ENCODE measurements around the gene PPP2R2C.

The PPP2R2C gene

GRCh38 chr4:6472387-6473263 lies at the start of gene PPP2R2C:
Gene PPP2R2C (minus strand): TSS chr4:6472614. CDS start chr4:6472229, 385 bp downstream.
- DNase-seq = no peak

DNA sequence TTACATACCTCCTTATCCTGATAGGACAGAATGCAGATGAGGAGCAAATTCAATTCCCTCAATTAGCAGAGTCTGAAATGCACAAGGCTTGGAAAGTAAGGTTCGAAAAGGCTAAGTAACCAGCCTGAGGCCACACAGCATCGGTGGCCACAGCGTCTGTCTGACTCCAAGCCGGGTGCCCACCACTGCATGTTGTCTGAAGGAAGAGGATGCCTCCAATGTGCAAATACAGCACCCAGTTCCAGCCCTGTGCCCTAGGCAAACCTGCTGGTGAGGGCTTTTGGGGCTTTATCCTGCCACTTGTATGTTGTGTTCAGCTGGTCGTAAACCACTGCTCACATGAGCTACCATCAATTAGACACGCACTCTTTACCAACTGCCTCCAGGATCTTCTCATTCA lies 48.6 kb upstream of the PPP2R2C start:
- no peak for DNase-seq

DNA sequence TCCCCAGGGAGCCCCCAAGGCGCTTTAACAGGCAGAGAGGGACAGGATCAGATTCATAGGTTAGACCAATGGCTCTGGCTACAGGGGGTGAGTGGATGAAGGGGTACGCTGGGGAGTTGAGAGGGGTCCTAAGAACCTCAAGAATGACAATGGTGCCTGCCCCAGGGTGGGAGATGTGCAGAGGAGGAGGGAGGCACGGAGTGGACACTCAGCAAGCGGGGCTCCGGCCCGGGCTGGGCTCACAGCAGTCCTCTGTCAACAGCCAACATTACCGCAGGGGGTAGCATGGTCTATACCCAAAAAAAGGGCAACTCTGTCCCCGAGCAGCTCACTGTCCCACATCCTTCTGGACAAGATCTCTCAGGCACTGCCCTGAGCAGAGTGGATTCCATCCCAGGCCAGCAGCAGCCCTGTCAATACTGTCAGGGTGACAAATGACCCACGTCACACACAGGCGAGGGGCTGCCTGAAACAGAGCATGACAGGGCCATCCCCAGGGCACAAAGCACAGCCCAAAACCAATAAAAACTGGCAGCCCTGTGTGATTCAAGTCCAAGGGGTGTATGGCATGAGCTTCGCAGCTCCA lies 47.7 kb upstream of the PPP2R2C start:
- DNase-seq = no peak

DNA sequence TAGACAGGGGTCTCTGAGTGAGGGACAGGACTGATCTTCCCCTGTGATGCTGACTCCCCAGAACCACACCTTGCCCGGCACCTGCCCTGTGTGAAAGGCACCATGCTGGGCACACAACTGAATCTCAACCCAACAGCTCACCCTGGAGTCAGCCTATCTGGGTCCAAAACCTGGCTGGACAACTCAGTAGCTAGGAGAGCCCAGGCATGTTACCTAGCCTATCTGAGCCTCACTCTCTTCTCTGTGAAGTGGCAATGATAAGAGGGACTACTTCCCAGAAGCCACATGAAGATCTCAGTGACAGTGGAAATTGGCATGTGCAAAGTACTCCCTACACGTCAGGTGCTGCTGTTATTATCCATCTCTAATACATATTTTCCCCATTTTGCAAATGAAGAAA lies 44.8 kb upstream of the PPP2R2C start:
- DNase-seq = no peak

DNA sequence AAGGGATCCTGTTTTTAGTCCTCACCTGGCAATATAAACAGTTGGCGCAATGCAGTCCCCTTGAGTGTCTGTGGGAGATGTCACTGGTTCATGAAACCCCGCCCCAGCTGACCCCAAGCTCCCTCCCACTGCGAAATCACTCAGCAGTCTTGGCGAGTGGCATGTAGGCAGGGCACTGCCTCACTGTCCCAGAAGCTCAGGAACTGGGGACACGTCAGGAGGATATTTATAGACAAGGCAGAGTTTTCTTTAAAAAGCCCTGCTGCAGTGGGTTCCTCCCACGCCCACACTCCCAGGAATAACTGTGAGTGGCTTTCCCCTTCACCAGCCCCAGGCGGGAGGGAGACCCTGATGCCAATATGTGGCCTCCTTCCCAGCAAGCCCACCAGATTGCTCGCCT lies 44.3 kb upstream of the PPP2R2C start:
- no peak for DNase-seq

- no peak for DNase-seq
These were observed 43.9 kb upstream of the PPP2R2C start for GRCh38 chr4:6516281-6516680.

- DNase-seq = no peak
These were observed 41.3 kb upstream of the PPP2R2C start for GRCh38 chr4:6513678-6514077.

- no peak for DNase-seq
These were observed 37.2 kb upstream of the PPP2R2C start for GRCh38 chr4:6509587-6509986.

- DNase-seq = no peak
These were observed 34.9 kb upstream of the PPP2R2C start for GRCh38 chr4:6507345-6507744.

DNA sequence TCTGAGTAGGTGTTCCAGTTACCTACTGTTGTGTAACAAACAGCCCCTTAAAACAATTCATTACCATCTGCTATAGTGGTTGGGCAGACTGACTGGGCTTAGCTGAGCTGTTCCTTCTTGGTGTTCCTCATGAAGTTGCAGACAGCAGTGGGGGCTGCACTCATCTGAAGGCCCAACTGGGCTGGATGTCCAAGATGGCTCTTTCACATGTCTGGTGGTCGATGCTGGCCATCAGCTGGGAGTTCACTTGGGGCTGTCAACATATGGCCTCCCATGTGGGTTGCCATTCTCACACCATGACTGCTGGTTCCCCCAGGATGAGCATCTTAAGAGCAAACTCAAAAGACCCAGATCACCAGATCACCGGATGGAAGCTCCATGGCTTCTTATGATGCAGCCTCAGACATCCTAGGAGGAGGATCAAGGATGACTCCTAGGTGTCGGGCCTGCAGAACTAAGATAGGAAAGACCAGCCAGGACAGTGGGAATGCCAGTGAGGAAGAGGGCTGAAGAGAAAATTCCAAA lies 34.3 kb upstream of the PPP2R2C start:
- no peak for DNase-seq

DNA sequence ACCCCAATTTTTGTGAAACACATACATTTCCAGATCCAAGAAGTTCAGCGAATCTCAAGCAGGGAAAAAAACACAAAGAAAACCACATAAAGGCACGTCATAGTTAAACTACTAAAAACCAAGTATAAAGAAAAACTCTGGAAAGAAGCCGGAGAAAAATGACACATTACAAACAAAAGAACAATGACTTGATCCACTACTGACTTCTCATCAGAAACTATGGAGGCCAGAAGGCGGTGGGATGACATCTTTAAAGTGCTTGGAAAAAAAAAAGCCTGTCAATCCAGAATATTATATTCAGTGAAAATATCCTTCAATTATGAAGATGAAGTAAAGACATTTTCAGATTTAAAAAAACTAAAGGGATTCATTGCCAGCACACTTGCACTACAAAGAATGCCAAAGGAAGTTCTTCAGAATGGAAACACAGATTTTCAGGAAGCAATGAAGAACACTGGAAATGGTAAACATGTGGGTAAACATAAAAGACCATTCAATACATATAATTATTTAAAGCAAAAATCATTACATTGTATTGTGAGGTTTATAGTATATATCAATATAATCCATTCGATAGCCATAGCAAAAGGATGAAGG lies 32.6 kb upstream of the PPP2R2C start:
- DNase-seq = no peak

GRCh38 chr4:6502747-6503465 lies 30.5 kb upstream of the PPP2R2C start:
- DNase-seq = no peak

- DNase-seq = no peak
These were observed 29.7 kb upstream of the PPP2R2C start for GRCh38 chr4:6502147-6502546.

DNA sequence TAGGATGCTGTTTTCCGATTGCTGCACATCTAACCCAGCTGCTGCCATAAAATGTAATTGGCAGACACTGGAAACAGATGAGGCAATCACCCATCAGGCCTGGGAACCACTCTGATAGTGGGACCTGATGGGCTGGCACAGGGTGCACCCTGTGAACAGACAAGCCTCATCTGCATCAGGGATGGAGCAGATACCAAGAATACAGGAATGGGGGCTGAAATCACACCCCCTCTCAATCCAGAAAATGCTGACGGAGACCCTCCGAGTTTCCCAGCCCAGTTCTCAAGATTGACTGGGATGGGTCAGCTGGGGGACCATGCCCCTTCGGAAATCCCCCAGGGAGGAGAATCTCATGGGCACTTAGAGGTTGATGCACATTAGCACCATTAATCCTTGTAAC lies 28.8 kb upstream of the PPP2R2C start:
- no peak for DNase-seq

DNA sequence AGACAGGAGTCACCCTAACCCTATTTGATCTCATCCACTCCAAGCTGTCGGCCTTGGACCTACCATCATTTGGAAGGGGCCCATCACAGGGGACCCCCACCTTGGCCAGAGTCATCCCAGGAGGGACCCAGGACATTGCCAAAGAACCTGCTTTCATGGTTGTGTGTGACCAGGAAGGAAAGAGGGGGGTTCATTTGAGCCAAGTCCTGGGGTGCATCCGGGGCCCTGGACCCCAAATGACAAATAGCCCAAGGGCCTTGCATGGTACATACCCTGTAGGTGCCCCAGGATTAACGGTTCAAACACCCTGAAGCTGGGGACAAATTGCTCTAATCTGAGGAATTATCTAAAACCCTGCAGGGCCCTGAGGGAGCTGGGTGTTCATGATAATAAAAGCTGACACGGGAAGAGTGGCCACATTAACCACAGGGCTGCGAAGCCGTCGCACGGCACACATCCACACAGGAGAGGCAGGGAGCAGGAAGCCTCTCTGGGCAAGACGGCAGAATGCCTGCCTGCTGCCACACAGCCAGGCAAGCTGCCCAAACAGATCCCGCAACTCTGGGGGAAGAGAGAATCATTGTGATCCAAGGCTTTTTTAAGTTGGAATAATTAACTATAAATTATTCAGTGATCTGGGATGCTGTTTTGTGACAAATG lies 28.2 kb upstream of the PPP2R2C start:
- no peak for DNase-seq

DNA sequence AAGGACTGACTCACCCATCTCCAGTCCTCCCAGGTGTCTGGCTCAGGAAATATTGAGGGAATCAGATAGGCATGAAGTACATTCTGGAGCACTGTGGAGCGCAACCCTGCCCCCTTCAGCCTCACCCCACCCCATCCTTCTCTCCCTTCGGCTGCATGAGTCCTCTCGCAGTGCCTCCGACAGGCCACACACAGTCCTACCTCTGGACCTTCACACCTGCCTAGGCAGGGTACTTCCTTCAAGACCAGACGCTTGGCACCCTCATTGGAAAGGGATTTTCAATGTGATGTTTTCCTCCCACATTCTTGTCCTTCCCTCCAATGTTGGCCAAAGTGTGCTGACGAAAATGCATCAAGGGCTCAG lies 26.8 kb upstream of the PPP2R2C start:
- DNase-seq = no peak

DNA sequence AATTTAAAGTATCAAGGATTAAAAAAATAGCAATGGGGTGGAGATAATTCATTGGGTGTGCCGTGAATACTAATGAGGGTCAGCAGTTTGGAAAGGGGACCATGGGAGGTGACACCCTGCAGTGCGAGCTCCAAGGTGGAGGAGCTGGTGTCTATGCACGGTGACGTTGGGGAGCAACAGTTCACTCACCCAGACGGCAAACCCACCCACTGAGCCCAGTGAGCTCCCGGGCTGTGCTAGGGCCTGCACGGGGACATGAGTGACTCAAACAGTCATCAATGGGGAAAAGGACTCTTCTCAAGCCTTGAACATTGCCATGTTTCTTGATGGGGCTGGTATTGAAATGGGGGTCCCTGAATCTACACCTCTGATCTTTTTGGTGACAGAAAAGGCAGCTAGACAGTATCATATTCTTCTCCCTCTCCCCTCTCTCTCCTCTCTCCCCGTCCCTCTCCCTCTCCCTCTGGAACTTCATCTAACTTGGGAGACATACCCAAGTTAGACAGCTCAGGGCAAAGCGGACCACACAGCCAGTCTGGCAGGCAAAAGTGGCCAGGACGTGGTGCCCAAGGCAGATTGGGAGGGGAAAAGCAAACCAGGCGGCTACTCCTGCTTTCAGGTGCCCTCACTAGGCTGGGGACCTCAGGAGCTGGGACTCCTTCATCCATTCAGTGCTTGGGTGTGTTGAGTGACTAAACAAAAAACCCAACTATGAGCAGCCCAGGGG lies 26.3 kb upstream of the PPP2R2C start:
- DNase-seq = no peak

- no peak for DNase-seq
These were observed 25.4 kb upstream of the PPP2R2C start for GRCh38 chr4:6497796-6498195.

DNA sequence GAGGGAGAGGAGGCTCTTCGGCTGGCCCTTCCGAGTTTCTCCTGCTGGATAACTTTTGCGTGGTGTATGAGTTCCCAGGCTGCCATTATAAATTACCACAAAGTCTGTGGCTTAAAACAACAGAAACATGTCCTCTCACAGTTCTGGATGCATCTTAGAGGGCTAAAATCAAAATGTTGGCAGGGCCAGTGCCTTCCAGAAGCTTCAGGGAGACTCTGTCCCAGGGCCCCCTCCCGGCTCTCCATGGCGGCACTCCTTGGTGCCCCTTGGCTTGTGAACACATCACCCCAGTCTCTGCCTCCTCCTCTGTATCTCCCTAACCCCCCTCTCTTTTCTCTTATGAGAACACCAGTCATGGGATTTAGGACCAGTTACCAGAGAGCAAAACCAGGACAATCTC lies 23.3 kb upstream of the PPP2R2C start:
- DNase-seq = no peak

- DNase-seq = no peak
These were observed 22.8 kb upstream of the PPP2R2C start for GRCh38 chr4:6495296-6495590.

- no peak for DNase-seq
These were observed 22.2 kb upstream of the PPP2R2C start for GRCh38 chr4:6494431-6495295.
